K562 (cell line): Measurements from ENCODE around the gene CAMSAP3. TPM values are rescaled to one million over a fixed set of nuclear protein-coding genes. Genes with fewer than 3 reads are reported as not detected.

Experiments
- ADNP ChIP-seq: fragments of 200-800 bp; sonication (Bioruptor generic); IDR thresholded peaks from 2 replicates; pipeline ENCODE4 v1.6.1; 2016; ENCODE audit warnings: missing genetic modification characterization, missing compliant biosample characterization
- BCOR ChIP-seq: fragments of 450-650 bp; IDR thresholded peaks from 2 replicates; pipeline ENCODE4 v1.6.1; 2016
- CHD4 ChIP-seq: fragments of 200-600 bp; sonication (generic); IDR thresholded peaks from 3 replicates; pipeline ENCODE4 v1.6.1; 2012; ENCODE audit warnings: low read depth, mild to moderate bottlenecking, mixed read lengths, low read length, inconsistent platforms; ENCODE audit not compliant: insufficient read depth, insufficient replicate concordance, poor library complexity, severe bottlenecking
- ELF2 ChIP-seq: fragments of 250-450 bp; sonication (Bioruptor Pico); IDR thresholded peaks from 2 replicates; pipeline ENCODE4 v1.5.0; 2021; ENCODE audit warnings: mild to moderate bottlenecking
- GTF2A2 ChIP-seq: IDR thresholded peaks from 2 replicates; pipeline ENCODE4 v1.6.1; 2016; ENCODE audit warnings: mild to moderate bottlenecking, missing genetic modification characterization, missing compliant biosample characterization
- JUN ChIP-seq, 2 experiments: sonication (generic) in 1 of 2; formaldehyde crosslinking in 1 of 2; IDR thresholded peaks; 2 replicates each; pipeline versions ENCODE4 v1.6.1 to v1.8.0; 2012 to 2022; ENCODE audit warnings: borderline replicate concordance in 2 of 2, mild to moderate bottlenecking in 2 of 2, improper control_type of control experiment in 1 of 2, low read depth in 1 of 2, low read length in 1 of 2, missing genetic modification reagents in 1 of 2
- KDM1A ChIP-seq, 2 experiments: fragments of 450-650 bp; IDR thresholded peaks; 2 replicates each; pipeline ENCODE4 v1.6.1; 2016; ENCODE audit warnings: mild to moderate bottlenecking in 2 of 2
- MYNN ChIP-seq, 2 experiments: sonication (generic); formaldehyde crosslinking in 1 of 2; IDR thresholded peaks; 2 replicates each; pipeline versions ENCODE4 v1.5.0 to v1.6.1; 2016 to 2020; ENCODE audit warnings: antibody characterized with exemption in 1 of 2, missing genetic modification reagents in 1 of 2
- PHF8 ChIP-seq: fragments of 200-600 bp; sonication (generic); IDR thresholded peaks from 2 replicates; pipeline ENCODE4 v1.6.1; 2012; ENCODE audit warnings: mixed run types, mild to moderate bottlenecking, inconsistent platforms, low read length, moderate library complexity, borderline replicate concordance
- POLR2AphosphoS2 ChIP-seq: IDR thresholded peaks from 2 replicates; pipeline ENCODE4 v1.6.1; 2012; ENCODE audit warnings: low read length, improper control_type of control experiment
- POLR2AphosphoS5 ChIP-seq: IDR thresholded peaks from 2 replicates; pipeline ENCODE4 v1.6.1; 2011; ENCODE audit warnings: mild to moderate bottlenecking, low read depth, low read length, moderate library complexity; ENCODE audit not compliant: control insufficient read depth, insufficient read depth
- RCOR1 ChIP-seq, 2 experiments: IDR thresholded peaks; 2 replicates each; pipeline ENCODE4 v1.6.1; 2012; ENCODE audit warnings: low read depth in 2 of 2, low read length in 2 of 2, borderline replicate concordance in 1 of 2, improper control_type of control experiment in 1 of 2
- SMARCA5 ChIP-seq: fragments of 450-650 bp; IDR thresholded peaks from 2 replicates; pipeline ENCODE4 v1.6.1; 2016
- WHSC1 ChIP-seq: IDR thresholded peaks from one replicate; pipeline ENCODE4 v1.6.1; 2012; ENCODE audit warnings: low read length, control low read depth, inconsistent platforms
- ZNF143 ChIP-seq: sonication (generic); formaldehyde crosslinking; IDR thresholded peaks from 2 replicates; pipeline ENCODE4 v1.9.0; 2022; ENCODE audit warnings: mild to moderate bottlenecking, missing genetic modification reagents
- ZNF445 ChIP-seq: fragments of 250-450 bp; sonication (Bioruptor Pico); IDR thresholded peaks from 2 replicates; pipeline ENCODE4 v1.4.0; 2020; ENCODE audit warnings: low read depth, mild to moderate bottlenecking, moderate library complexity
- polyA plus RNA-seq, 8 experiments: library from polyadenylated mRNA; depleted of rRNA in 4 of 8; stranded (reverse) in 5 of 8; unstranded in 3 of 8; fragments of >200 nt; fragmentation: Nextera tagmentation in 2 of 8; fragmentation: Illumina TruSeq in 1 of 8; extraction: Ambion mirVana in 2 of 8; extraction: Trizol in 1 of 8; gene quantifications; 2 replicates each; pipeline versions ENCODE4 v1.2.1 to v1.2.3, GENCODE V29; 2011 to 2014; ENCODE audit warnings: inconsistent platforms in 1 of 8, missing spikeins in 1 of 8
- total RNA-seq, 7 experiments: library from RNA; depleted of rRNA in 6 of 7; stranded (reverse); fragments of >200 nt in 6 of 7; fragmentation: Illumina TruSeq in 2 of 7; extraction: Trizol in 2 of 7; gene quantifications; 2 replicates each; pipeline versions ENCODE4 v1.2.1 to v1.2.3, GENCODE V29; 2011 to 2021; ENCODE audit warnings: low replicate concordance in 1 of 7
- TF ChIP-seq, protein P1 (sequence below): fragments of 200-400 bp; formaldehyde crosslinking; IDR thresholded peaks from 2 replicates; pipeline ENCODE4 v1.6.1; 2017; ENCODE audit warnings: mild to moderate bottlenecking, low read depth, low read length, moderate library complexity
- TF ChIP-seq, protein P2 (sequence below): sonication (generic); formaldehyde crosslinking; IDR thresholded peaks from 2 replicates; pipeline ENCODE4 v1.9.0; 2022; ENCODE audit warnings: mild to moderate bottlenecking, missing genetic modification reagents

Gene CAMSAP3
- total and polyA plus RNA-seq, 9 of the 15 experiments (the other 6 are each of a cell fraction or from before 2014, with no cell fraction given), result 0.01 to 0.89 (median 0.22) TPM; not detected in 1

DNA sequence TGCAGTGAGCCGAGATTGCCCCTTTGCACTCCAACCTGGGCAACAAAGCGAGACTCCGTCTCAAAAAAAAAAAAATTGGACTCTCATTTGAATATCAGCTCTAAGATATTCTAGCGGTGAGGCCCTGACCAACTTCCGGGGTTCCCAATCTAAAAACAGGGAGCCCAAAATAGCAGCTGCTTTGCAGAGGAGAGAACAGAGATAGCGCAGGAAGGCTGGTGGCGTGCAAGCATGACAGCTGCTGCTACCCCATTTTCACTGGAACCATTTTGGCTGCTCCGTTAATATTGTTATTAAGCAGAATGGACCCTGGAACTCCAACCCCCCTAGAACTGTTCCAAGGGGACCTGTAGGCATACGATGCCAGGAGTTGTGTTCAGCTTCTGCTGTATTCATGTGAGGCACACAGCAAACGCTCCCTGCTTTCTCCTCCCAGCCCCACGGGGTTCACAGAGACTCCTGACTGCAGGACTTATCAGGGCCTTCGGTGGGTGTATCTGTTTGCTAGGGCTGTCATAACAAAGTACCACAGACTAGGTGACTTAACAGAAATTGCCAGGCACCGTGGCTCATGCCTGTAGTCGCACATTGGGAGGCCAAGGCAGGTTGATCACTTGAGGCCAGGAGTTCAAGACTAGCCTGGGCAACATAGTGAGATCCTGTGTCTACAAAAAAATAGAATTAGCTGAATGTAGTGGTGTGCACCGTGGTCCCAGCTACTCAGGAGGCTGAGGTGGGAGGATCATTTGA is 52.8 kb downstream of the CAMSAP3 start (continued):
- TF ChIP-seq ADNP (tag) (peak; percentile 64), JUN (IDR thresholded peaks at IDR 0.05; ENCODE audit: borderline replicate concordance, low read depth, low read length) (no peak), JUN (CRISPR knock-in tag; IDR thresholded peaks at IDR 0.05; ENCODE audit: borderline replicate concordance) (0 out of 2 replicates have a peak, but pooled peaks have one; percentile 27), POLR2AphosphoS5 (peak; percentile 6; the same call in 1 of the 2 replicates), ZNF143 (CRISPR knock-in tag) (peak; percentile 45; the same call in 1 of the 2 replicates), ZNF445 (CRISPR knock-in tag) (no peak), SMARCA5 (peak; percentile 28; the same call in 1 of the 2 replicates), GTF2A2 (no peak), BCOR (peak; percentile 81), KDM1A (IDR thresholded peaks at IDR 0.05) (peak in 1 of 2 experiments; percentile 63; a peak in 3 of 4 replicates), RCOR1 (IDR thresholded peaks at IDR 0.05; ENCODE audit: borderline replicate concordance in 1 of 2, low read depth in 2 of 2, low read length in 2 of 2) (0 out of 4 replicates have a peak, but pooled peaks of 1 of the 2 experiments have one; percentile 27), ELF2 (CRISPR knock-in tag) (0 out of 2 replicates have a peak, but pooled peaks have one; percentile 32), MYNN (IDR thresholded peaks at IDR 0.05) (0 out of 2 replicates have a peak, but pooled peaks have one; percentile 5), MYNN (CRISPR knock-in tag; IDR thresholded peaks at IDR 0.05) (no peak), POLR2AphosphoS2 (peak; percentile 90; the same call in 1 of the 2 replicates), WHSC1 (no peak), CHD4 (peak; percentile 36), PHF8 (no peak)
- TF ChIP-seq, protein P1, sequence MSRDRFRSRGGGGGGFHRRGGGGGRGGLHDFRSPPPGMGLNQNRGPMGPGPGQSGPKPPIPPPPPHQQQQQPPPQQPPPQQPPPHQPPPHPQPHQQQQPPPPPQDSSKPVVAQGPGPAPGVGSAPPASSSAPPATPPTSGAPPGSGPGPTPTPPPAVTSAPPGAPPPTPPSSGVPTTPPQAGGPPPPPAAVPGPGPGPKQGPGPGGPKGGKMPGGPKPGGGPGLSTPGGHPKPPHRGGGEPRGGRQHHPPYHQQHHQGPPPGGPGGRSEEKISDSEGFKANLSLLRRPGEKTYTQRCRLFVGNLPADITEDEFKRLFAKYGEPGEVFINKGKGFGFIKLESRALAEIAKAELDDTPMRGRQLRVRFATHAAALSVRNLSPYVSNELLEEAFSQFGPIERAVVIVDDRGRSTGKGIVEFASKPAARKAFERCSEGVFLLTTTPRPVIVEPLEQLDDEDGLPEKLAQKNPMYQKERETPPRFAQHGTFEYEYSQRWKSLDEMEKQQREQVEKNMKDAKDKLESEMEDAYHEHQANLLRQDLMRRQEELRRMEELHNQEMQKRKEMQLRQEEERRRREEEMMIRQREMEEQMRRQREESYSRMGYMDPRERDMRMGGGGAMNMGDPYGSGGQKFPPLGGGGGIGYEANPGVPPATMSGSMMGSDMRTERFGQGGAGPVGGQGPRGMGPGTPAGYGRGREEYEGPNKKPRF, result no peak
- TF ChIP-seq, protein P2, sequence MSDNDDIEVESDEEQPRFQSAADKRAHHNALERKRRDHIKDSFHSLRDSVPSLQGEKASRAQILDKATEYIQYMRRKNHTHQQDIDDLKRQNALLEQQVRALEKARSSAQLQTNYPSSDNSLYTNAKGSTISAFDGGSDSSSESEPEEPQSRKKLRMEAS, result 0 out of 2 replicates have a peak, but pooled peaks have one; percentile 51
